Upper lobe of left lung (tissue), 6 donors: ENCODE data around the gene NBEA. TPM values are rescaled to one million over a fixed set of nuclear protein-coding genes. Genes with fewer than 3 reads are reported as not detected.
"Not testable (repeated sequence)": the region's sequence is repeated elsewhere in the genome, so short reads cannot be mapped to it uniquely, and the experiment has no call there.

Experiments used
- ATAC-seq, 2 donors: fragments of 200-7000 bp; cut with Tn5 transposase; one replicate each; pipeline ENCODE4 v1.9.1; 2022; ENCODE audit warnings: mild to moderate bottlenecking in 2 of 2, moderate library complexity in 2 of 2; ENCODE audit not compliant: low FRiP score in 2 of 2
- DNase-seq, 2 donors: peaks; one replicate each; pipeline ENCODE4 v3.0.0-alpha.2; 2019 to 2020
- H3K27ac ChIP-seq, 4 donors: fragments of 200-600 bp; sonication (generic); one replicate each; pipeline ENCODE4 v1.5.1; 2016 to 2019
- H3K27me3 ChIP-seq, 4 donors: fragments of 200-600 bp; sonication (generic); one replicate each; pipeline ENCODE4 v1.5.1; 2017 to 2019
- H3K36me3 ChIP-seq, 4 donors: fragments of 200-600 bp; sonication (generic); one replicate each; pipeline ENCODE4 v1.5.1; 2016 to 2019
- H3K4me1 ChIP-seq, 4 donors: fragments of 200-600 bp; sonication (generic); one replicate each; pipeline ENCODE4 v1.5.1; 2018 to 2019
- H3K4me3 ChIP-seq, 4 donors: fragments of 200-600 bp; sonication (generic); one replicate each; pipeline ENCODE4 v1.5.1; 2017 to 2019; ENCODE audit warnings: mild to moderate bottlenecking in 2 of 4, moderate library complexity in 1 of 4
- H3K9me3 ChIP-seq, 4 donors: fragments of 200-600 bp; sonication (generic); one replicate each; pipeline ENCODE4 v1.5.1; 2018 to 2019
- EP300 ChIP-seq, 4 donors: sonication (generic); formaldehyde crosslinking; IDR thresholded peaks; one replicate each; pipeline ENCODE4 v1.5.1; 2017; ENCODE audit warnings: antibody characterized with exemption in 4 of 4, control low read depth in 2 of 4
- POLR2A ChIP-seq, 4 donors: fragments of 450-650 bp; IDR thresholded peaks; one replicate each; pipeline ENCODE4 v1.5.1; 2016 to 2017; ENCODE audit warnings: antibody characterized with exemption in 4 of 4, mild to moderate bottlenecking in 2 of 4
- POLR2AphosphoS5 ChIP-seq, 2 donors: sonication (generic); formaldehyde crosslinking; IDR thresholded peaks; one replicate each; pipeline ENCODE4 v1.5.1; 2017; ENCODE audit warnings: antibody characterized with exemption in 2 of 2
- WGBS, 2 donors: methylation state at CpG; one replicate each; pipeline ENCODE4 v1.1.5; 2017 to 2018; 5-methylcytosine and 5-hydroxymethylcytosine counted together
- total RNA-seq, 6 donors: library from RNA; depleted of rRNA in 4 of 6; stranded (reverse); fragments of >200 nt in 4 of 6; gene quantifications; one replicate each; pipeline versions ENCODE4 v1.1.0 to v1.2.1, GENCODE V29; 2016 to 2021
- TF ChIP-seq, protein P1 (sequence below), 6 experiments: fragments of 450-650 bp in 4 of 6; fragments of 200-600 bp in 2 of 6; sonication (generic) in 2 of 6; IDR thresholded peaks; one replicate each; pipeline ENCODE4 v1.5.1; 2016 to 2019; ENCODE audit warnings: antibody characterized with exemption in 6 of 6
- donor health status: DM: no; HTN: no; CAD: no; lungs with moderate emphysema.
- donor health status: DM: no; HTN: yes; CAD: no; lungs with severe emphysema.

NBEA gene
- total RNA-seq, 6 donors from 2014 or later: 2.7 to 21.4 (median 5.5) TPM

DNA sequence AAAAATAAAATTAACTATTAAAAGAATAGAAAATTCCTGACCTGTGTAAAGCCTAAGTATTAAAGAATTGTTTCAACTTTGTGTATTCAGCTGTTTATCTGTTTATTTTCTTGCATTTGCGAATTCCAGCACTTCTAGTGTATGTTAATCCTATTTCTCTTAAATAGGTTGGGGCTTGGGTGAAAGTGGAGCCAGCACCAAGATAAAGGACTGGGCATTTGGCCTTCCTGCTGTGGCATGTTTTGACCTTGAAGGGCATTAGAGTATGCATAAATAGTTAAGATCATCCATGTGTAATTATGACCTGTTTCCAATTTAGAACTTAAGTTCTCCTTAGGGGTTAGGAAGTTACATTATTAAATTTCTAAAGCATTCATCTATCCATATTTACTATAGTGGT is 151.3 kb downstream of the NBEA start:
- DNase-seq (no peak), ATAC-seq (no peak)
- WGBS, 2 donors: 89 to 92% methylated on average over 1 of the region's 1 CpG
- TF ChIP-seq POLR2AphosphoS5 (IDR thresholded peaks at IDR 0.05): no peak
- no peak for TF ChIP-seq POLR2A (IDR thresholded peaks at IDR 0.05)
- TF ChIP-seq, protein P1, sequence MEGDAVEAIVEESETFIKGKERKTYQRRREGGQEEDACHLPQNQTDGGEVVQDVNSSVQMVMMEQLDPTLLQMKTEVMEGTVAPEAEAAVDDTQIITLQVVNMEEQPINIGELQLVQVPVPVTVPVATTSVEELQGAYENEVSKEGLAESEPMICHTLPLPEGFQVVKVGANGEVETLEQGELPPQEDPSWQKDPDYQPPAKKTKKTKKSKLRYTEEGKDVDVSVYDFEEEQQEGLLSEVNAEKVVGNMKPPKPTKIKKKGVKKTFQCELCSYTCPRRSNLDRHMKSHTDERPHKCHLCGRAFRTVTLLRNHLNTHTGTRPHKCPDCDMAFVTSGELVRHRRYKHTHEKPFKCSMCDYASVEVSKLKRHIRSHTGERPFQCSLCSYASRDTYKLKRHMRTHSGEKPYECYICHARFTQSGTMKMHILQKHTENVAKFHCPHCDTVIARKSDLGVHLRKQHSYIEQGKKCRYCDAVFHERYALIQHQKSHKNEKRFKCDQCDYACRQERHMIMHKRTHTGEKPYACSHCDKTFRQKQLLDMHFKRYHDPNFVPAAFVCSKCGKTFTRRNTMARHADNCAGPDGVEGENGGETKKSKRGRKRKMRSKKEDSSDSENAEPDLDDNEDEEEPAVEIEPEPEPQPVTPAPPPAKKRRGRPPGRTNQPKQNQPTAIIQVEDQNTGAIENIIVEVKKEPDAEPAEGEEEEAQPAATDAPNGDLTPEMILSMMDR (IDR thresholded peaks at IDR 0.05): no peak
- TF ChIP-seq EP300 (IDR thresholded peaks at IDR 0.05): no peak
- no peak overlapping the region for H3K4me3 ChIP-seq
- H3K36me3 ChIP-seq: no peaks in the 10 kb centered on the region
- no peaks in the 10 kb centered on the region for H3K9me3 ChIP-seq
- no peaks in the 10 kb centered on the region for H3K27me3 ChIP-seq
- no peaks in the 10 kb centered on the region for H3K4me1 ChIP-seq
- no peak overlapping the region for H3K27ac ChIP-seq

DNA sequence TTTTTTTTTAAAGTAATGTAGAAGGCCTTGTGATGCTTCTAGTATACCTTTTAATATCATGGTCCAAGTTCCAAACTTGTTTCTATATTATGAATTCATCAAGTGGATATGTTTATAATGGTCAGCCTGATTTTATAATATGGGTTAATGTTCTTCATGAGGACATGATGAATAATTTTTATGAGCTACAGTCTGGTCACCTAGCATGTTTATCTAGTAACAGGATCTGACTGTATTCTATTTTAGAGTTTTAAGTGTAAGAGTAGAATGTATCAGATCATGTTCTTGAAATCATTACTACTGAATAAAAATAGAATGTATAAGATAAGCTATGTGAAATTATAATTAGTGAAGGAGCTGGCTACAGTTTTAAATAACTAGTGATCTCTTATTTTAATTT is 164.7 kb downstream of the NBEA start:
- ATAC-seq, H3K4me1 ChIP-seq, H3K27me3 ChIP-seq, H3K27ac ChIP-seq, DNase-seq, H3K36me3 ChIP-seq, H3K9me3 ChIP-seq, H3K4me3 ChIP-seq: not testable (repeated sequence)

DNA sequence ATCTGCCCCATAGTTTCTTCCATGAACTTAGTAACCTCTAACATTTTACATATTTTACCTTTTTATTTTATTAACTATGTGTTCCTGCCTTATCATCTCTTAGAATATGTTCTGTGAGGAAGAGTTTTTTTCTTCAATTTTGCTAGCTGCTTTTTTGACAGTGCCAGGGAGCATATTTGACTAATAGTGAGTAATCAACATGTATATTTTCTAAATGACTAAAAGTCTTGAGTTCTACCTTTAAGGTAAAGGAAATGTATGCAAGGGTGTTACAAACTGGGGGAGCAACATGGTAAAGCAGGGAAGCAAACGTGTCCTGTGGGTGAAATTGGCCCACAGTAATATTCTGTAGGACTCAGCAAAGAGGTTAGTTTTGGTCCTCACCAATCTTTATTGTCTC is 165.5 kb downstream of the NBEA start:
- TF ChIP-seq POLR2A (IDR thresholded peaks at IDR 0.05): no peak
- TF ChIP-seq, protein P1 (IDR thresholded peaks at IDR 0.05): no peak
- TF ChIP-seq EP300 (IDR thresholded peaks at IDR 0.05): no peak
- TF ChIP-seq POLR2AphosphoS5 (IDR thresholded peaks at IDR 0.05): no peak
- no peak overlapping the region for H3K27ac ChIP-seq
- WGBS, 2 donors: 58 to 67% methylated on average over 1 of the region's 1 CpG
- H3K4me3 ChIP-seq: no peak overlapping the region
- H3K27me3 ChIP-seq: no peaks in the 10 kb centered on the region
- ATAC-seq: no peak
- H3K4me1 ChIP-seq: no peaks in the 10 kb centered on the region
- H3K9me3 ChIP-seq: no peaks in the 10 kb centered on the region
- DNase-seq: no peak
- H3K36me3 ChIP-seq: no peaks in the 10 kb centered on the region

DNA sequence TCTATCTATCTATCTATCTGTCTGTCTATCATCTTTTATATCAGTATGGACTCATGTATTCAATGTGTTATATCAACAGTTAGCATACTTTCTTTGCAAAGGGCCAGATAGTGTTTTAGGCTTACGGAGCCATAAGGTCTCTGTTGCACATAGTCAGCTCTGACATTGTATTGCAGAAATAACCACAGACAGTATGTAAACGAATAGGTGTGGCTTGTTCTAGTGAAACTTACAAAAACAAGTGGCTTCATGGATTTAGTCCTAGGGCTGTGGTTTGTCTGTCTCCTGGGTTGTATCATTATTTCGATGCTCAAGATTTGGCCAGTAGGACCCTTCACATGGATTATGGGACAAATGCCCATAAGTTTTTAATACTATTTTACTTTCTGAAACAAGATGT is 171.5 kb downstream of the NBEA start:
- not testable (repeated sequence) for ATAC-seq, H3K4me3 ChIP-seq, H3K4me1 ChIP-seq, DNase-seq, H3K27me3 ChIP-seq, H3K36me3 ChIP-seq, H3K27ac ChIP-seq, H3K9me3 ChIP-seq
- WGBS, 2 donors: 85% methylated on average over 3 of the region's 3 CpGs

DNA sequence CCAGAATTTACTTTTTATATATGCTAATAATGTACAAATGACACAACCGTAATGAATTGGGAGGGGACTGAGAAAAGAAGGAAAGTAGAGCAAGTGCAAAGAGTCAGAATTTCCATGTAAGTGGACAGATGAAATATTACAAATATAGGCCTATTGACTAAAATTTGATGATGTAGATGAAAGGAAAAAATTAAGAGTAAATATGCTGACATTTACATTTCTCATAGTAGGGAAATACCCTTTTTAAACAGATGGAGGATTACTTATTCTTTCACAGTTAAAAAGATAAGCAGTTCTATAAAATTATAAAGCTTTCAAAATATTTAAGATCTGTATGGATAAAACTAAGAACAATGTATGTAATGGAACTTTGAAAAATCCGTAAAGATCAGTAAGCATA is 185.4 kb downstream of the NBEA start:
- Histone ChIP-seq H3K36me3 (no peaks in the 10 kb centered on the region), H3K4me3 (no peak overlapping the region), H3K27me3 (no peaks in the 10 kb centered on the region), H3K27ac (no peak overlapping the region), H3K4me1 (no peaks in the 10 kb centered on the region), H3K9me3 (no peaks in the 10 kb centered on the region)
- 69 to 98% methylated on average over 2 of the region's 2 CpGs for WGBS, 2 donors
- DNase-seq (no peak), ATAC-seq (no peak)
- TF ChIP-seq POLR2AphosphoS5 (IDR thresholded peaks at IDR 0.05) (no peak), EP300 (IDR thresholded peaks at IDR 0.05) (no peak), POLR2A (IDR thresholded peaks at IDR 0.05) (no peak)
- TF ChIP-seq, protein P1 (IDR thresholded peaks at IDR 0.05): no peak

DNA sequence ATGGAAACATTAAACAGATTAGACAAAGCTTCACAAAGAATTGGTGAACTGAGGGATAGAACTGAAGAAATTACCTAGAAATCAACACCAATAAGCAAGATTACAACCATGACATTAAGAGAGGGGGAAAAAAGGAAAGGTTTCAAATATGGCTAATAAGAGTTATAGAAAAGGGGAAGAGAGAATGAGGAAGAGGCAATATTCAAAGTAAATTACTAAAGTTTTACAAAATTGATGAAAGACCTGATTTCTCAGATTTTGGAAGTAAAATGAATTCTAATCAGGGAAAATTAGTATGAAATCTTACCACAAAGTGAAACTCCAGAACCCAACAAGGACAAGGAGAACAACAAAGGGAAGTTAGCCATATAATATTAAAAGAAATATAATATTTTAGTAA is 187.4 kb downstream of the NBEA start:
- Histone ChIP-seq H3K9me3 (no peaks in the 10 kb centered on the region), H3K4me1 (no peaks in the 10 kb centered on the region), H3K4me3 (no peak overlapping the region), H3K27me3 (no peaks in the 10 kb centered on the region), H3K36me3 (no peaks in the 10 kb centered on the region), H3K27ac (no peak overlapping the region)
- no peak for DNase-seq
- no peak for ATAC-seq
- TF ChIP-seq POLR2AphosphoS5 (IDR thresholded peaks at IDR 0.05) (no peak), EP300 (IDR thresholded peaks at IDR 0.05) (no peak), POLR2A (IDR thresholded peaks at IDR 0.05) (no peak)
- TF ChIP-seq, protein P1 (IDR thresholded peaks at IDR 0.05): no peak
